HG03196 (cell line): ENCODE data around the gene AVL9.
"Not testable (repeated sequence)": the region's sequence is repeated elsewhere in the genome, so short reads cannot be mapped to it uniquely, and the experiment has no call there.

Experiments
- ATAC-seq: cut with Tn5 transposase; IDR thresholded peaks from one replicate; pipeline ENCODE4 v1.9.1; 2021; ENCODE audit not compliant: unreplicated experiment

AVL9 gene

DNA sequence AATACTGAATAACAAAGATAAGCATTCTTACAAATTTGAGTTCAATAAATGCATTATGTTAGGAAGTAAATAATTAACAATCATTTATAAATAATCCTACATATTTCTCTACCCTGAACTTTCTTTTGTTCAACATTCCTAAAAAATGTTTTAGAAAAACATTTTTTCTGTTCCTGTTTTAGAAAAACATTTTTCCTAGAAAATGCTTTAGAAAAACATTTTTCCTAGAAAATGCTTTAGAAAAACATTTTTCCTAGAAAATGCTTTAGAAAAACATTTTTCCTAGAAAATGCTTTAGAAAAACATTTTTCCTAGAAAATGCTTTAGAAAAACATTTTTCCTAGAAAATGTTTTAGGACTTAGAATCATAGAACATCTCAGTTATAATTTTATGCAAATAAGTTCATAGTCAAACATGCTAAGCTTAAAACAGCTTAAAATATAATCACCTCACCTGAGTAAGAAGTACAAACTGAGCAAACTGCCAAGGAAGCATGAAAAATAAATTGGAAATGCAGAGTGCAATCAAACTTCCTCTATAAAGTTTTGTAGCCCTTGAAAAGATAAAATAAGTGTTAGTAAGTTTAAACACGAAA, 139.6 kb downstream of the AVL9 start:
- ATAC-seq, result not testable (repeated sequence)

DNA sequence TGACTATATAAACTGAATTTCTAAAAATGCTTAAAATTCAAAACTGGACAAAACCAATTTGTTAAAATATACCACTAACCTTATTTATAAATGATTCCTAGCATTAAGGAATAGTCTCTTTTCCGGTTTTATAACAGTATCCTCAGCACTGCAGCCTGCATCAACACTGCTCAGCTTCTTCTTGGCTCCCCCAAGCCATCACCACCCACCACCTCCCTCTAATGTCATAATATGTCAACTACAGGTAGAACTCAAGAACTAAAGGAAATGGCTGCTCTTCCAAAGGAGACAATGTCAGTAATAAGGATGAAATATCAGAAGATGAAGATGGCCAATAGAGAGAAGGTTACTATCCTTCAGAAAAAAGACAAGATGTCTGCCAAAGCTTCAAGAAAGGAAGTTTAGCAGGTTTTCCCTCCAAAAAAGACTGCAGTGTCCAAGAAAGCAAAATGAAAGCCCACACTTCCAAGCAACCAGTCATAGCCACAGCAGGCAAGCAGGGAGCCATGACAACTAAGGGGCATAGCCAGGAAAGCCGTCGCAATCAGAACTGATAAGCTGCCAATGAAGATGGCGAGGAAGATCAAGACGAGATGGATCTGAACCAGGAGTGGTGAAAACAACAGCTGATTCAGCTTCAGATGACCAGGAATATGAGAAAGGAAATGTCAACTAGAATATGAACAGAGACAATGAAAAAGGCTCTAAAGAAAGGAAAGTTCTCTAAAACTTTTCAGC, 141.6 kb downstream of the AVL9 start:
- not testable (repeated sequence) for ATAC-seq

DNA sequence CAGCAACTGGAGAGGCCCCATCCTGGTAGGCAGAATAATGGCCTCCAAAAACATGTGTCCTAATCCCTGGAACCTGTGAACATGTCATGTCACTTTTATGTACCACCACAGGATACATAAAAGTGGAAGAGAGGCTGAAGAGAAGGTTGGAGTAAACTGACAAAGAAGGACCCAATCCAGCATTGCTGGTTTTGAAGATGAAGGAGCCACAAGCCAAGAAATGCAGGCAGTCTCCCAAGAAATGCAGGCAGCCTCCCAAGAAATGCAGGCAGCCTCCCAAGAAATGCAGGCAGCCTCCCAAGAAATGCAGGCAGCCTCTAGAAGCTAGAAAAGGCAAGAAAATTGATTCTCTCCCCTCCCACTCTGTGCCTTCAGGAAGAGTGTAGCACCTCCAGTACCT, 142.3 kb downstream of the AVL9 start:
- not testable (repeated sequence) for ATAC-seq
